ENCODE data around the gene HMGB3.
"Not testable (repeated sequence)": the region's sequence is repeated elsewhere in the genome, so short reads cannot be mapped to it uniquely, and the experiment has no call there.

HMGB3 gene

GRCh38 chrX:150982788-150983520 is at the start of gene HMGB3:
Gene HMGB3, plus strand, starts transcription at chrX:150983335. Its CDS starts 2,265 bp downstream, at chrX:150985600.
- DNase-seq (ENCODE audit: low read depth): peak; percentile 91

GRCh38 chrX:150933945-150934350 is 49.2 kb upstream of the HMGB3 start:
- peak; percentile 52 for DNase-seq (ENCODE audit: low read depth)

GRCh38 chrX:150934453-150934852 is 48.7 kb upstream of the HMGB3 start:
- peak; percentile 76 for DNase-seq (ENCODE audit: low read depth)

GRCh38 chrX:150935467-150935866 is 47.7 kb upstream of the HMGB3 start:
- DNase-seq (ENCODE audit: low read depth): peak; percentile 78

GRCh38 chrX:150936556-150936955 is 46.6 kb upstream of the HMGB3 start:
- DNase-seq (ENCODE audit: low read depth): peak; percentile 61

- no peak for DNase-seq (ENCODE audit: low read depth)
These were observed 42.2 kb upstream of the HMGB3 start for GRCh38 chrX:150940844-150941495.

GRCh38 chrX:150941580-150941979 is 41.6 kb upstream of the HMGB3 start:
- DNase-seq (ENCODE audit: low read depth): no peak

GRCh38 chrX:150942942-150943594 is 40.1 kb upstream of the HMGB3 start:
- DNase-seq (ENCODE audit: low read depth): no peak

GRCh38 chrX:150944233-150944632 is 38.9 kb upstream of the HMGB3 start:
- DNase-seq (ENCODE audit: low read depth): no peak

- DNase-seq (ENCODE audit: low read depth): no peak
These were observed 28.2 kb upstream of the HMGB3 start for GRCh38 chrX:150954951-150955350.

GRCh38 chrX:150955590-150955989 is 27.5 kb upstream of the HMGB3 start:
- DNase-seq (ENCODE audit: low read depth): no peak

GRCh38 chrX:150958177-150958576 is 25.0 kb upstream of the HMGB3 start:
- DNase-seq (ENCODE audit: low read depth): no peak

- no peak for DNase-seq (ENCODE audit: low read depth)
These were observed 23.6 kb upstream of the HMGB3 start for GRCh38 chrX:150959557-150959956.

GRCh38 chrX:150961631-150962030 is 21.5 kb upstream of the HMGB3 start:
- DNase-seq (ENCODE audit: low read depth): no peak

GRCh38 chrX:150964416-150964815 is 18.7 kb upstream of the HMGB3 start:
- not testable (repeated sequence) for DNase-seq (ENCODE audit: low read depth)

- no peak for DNase-seq (ENCODE audit: low read depth)
These were observed 16.9 kb upstream of the HMGB3 start for GRCh38 chrX:150966235-150966634.

- no peak for DNase-seq (ENCODE audit: low read depth)
These were observed 16.4 kb upstream of the HMGB3 start for GRCh38 chrX:150966742-150967141.

- DNase-seq (ENCODE audit: low read depth): no peak
These were observed 15.3 kb upstream of the HMGB3 start for GRCh38 chrX:150967786-150968185.

- no peak for DNase-seq (ENCODE audit: low read depth)
These were observed 14.0 kb upstream of the HMGB3 start for GRCh38 chrX:150968862-150969720.

GRCh38 chrX:150972450-150972849 is 10.7 kb upstream of the HMGB3 start:
- DNase-seq (ENCODE audit: low read depth): no peak

GRCh38 chrX:150975655-150976390 is 7.3 kb upstream of the HMGB3 start:
- DNase-seq (ENCODE audit: low read depth): no peak

Data from EH (cell line).